Progenitor cell of endocrine pancreas (in vitro differentiated cells): Measurements from ENCODE around the gene DYNC1LI1. TPM values are rescaled to one million over a fixed set of nuclear protein-coding genes. Genes with fewer than 3 reads are reported as not detected.

Experiments used
- DNase-seq: peaks from one replicate; pipeline ENCODE4 v3.0.0; 2021; ENCODE audit warnings: low spot score; ENCODE audit not compliant: unreplicated experiment
- H3K27ac Mint-ChIP-seq: 2 replicates; pipeline ENCODE4 v1.8.0; 2021; ENCODE audit warnings: mild to moderate bottlenecking, moderate library complexity, mixed read lengths
- H3K27me3 Mint-ChIP-seq: 2 replicates; pipeline ENCODE4 v1.8.0; 2021; ENCODE audit warnings: mixed read lengths
- H3K36me3 Mint-ChIP-seq: 2 replicates; pipeline ENCODE4 v1.8.0; 2022; ENCODE audit warnings: mixed read lengths; ENCODE audit not compliant: insufficient read depth
- H3K4me1 Mint-ChIP-seq: 2 replicates; pipeline ENCODE4 v1.8.0; 2021; ENCODE audit warnings: low read depth, mixed read lengths
- H3K4me3 Mint-ChIP-seq: 2 replicates; pipeline ENCODE4 v1.8.0; 2021; ENCODE audit warnings: low read depth, mild to moderate bottlenecking, moderate library complexity, mixed read lengths
- H3K9me3 Mint-ChIP-seq: 2 replicates; pipeline ENCODE4 v1.8.0; 2021; ENCODE audit warnings: low read depth, mixed read lengths
- total RNA-seq: library from RNA; stranded (reverse); gene quantifications from 2 replicates; pipeline ENCODE4 v1.2.1, GENCODE V29; 2021
- TF ChIP-seq, protein P1 (sequence below): fragments of 200-600 bp; sonication (generic); IDR thresholded peaks from one replicate; pipeline ENCODE4 v1.5.0; 2021; ENCODE audit warnings: antibody characterized with exemption, mild to moderate bottlenecking; ENCODE audit not compliant: unreplicated experiment

Gene DYNC1LI1
- total RNA-seq, 1 donor from 2014 or later: 43.8 TPM

DNA sequence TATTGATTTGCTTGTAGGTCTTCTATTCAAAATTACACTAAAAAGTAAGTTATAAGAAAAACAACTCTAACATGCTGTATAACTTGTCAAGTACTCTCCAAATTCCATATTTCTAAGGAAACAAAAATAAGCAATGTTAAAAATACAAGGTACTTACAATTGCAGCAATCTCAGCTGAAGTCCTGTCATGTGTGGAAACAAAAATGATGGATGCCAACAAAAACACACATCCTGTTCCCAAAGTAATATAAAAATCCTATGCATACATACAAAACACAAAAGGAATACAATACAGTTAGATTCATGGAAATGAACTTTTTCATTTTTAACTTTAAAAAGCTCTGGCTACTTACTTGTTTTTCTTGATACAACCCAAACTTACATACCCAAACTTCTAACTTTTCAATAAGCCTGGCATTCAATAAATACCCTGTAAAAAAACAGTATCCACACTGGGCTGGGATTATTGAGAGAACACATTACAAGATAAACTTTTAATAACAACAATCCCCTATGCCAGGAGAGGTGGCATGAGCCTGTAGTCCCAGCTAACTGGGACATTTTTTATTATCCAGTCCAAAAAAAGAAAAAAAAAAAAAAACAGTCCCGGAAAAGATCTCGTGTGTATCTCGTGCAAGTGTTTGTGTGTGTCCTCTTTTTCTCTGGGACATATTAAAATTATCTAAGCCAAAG, 82.7 kb downstream of the DYNC1LI1 start:
- no peak for DNase-seq
- TF ChIP-seq, protein P1, sequence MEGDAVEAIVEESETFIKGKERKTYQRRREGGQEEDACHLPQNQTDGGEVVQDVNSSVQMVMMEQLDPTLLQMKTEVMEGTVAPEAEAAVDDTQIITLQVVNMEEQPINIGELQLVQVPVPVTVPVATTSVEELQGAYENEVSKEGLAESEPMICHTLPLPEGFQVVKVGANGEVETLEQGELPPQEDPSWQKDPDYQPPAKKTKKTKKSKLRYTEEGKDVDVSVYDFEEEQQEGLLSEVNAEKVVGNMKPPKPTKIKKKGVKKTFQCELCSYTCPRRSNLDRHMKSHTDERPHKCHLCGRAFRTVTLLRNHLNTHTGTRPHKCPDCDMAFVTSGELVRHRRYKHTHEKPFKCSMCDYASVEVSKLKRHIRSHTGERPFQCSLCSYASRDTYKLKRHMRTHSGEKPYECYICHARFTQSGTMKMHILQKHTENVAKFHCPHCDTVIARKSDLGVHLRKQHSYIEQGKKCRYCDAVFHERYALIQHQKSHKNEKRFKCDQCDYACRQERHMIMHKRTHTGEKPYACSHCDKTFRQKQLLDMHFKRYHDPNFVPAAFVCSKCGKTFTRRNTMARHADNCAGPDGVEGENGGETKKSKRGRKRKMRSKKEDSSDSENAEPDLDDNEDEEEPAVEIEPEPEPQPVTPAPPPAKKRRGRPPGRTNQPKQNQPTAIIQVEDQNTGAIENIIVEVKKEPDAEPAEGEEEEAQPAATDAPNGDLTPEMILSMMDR: no peak
- Mint-ChIP-seq H3K4me1 (no peaks in the 10 kb centered on the region), H3K4me3 (no peak overlapping the region), H3K27ac (no peak overlapping the region), H3K9me3 (no peaks in the 10 kb centered on the region), H3K36me3 (peaks cover 16% of the 10 kb centered on the region), H3K27me3 (no peaks in the 10 kb centered on the region)

GRCh38 chr3:32484436-32484835, 86.2 kb downstream of the DYNC1LI1 start:
- DNase-seq: no peak
- Mint-ChIP-seq H3K4me3 (no peak overlapping the region), H3K4me1 (no peaks in the 10 kb centered on the region), H3K36me3 (peaks cover 21% of the 10 kb centered on the region), H3K27me3 (no peaks in the 10 kb centered on the region), H3K27ac (no peak overlapping the region), H3K9me3 (no peaks in the 10 kb centered on the region)
- TF ChIP-seq, protein P1: no peak

GRCh38 chr3:32483772-32484171, 86.9 kb downstream of the DYNC1LI1 start:
- no peaks in the 10 kb centered on the region for H3K4me1 Mint-ChIP-seq
- H3K9me3 Mint-ChIP-seq: no peaks in the 10 kb centered on the region
- H3K4me3 Mint-ChIP-seq: no peak overlapping the region
- H3K27ac Mint-ChIP-seq: peak overlapping the region; percentile 54
- peaks cover 26% of the 10 kb centered on the region for H3K36me3 Mint-ChIP-seq
- no peaks in the 10 kb centered on the region for H3K27me3 Mint-ChIP-seq
- DNase-seq: no peak
- TF ChIP-seq, protein P1: no peak

GRCh38 chr3:32482693-32483092, 88.0 kb downstream of the DYNC1LI1 start:
- peaks cover 28% of the 10 kb centered on the region for H3K36me3 Mint-ChIP-seq

DNA sequence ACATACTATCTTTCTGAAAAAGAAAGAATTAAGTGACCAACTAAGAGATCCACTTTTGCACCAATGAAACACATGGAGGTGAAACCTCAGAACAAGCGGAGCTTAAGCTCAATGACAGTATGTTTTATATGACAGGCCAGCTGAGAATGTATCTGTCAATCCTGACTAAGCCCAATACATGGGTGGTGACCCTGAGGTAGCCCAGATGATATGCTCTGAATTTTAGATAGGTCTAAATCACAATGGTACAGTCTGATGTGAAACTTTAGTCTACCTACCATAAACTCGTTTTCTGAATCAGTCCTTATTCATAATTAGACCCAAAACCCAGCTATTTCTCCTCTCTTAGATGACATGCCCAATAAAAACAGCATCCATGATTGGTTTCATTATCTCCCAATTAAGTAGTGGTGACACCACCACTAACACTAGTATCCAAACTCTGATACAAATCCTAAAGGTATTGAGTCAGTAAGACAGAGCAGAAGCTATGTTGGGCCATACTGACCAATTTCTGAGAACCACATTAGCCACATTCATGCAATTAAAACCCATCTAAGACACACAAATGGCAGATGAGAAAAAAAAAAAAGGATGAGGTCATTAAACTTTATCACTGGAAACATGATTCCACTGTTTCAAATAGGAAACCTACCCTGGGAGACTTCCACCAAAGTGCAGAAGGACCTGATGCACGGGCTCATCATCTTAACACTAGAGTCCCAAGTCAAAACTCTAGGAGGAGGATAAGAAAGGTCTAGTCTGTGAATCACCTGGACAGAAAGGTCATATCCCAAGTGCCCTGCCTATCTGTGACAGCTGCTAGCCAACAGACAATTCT, 88.6 kb downstream of the DYNC1LI1 start:
- Mint-ChIP-seq H3K4me1 (no peaks in the 10 kb centered on the region), H3K36me3 (peaks cover 30% of the 10 kb centered on the region), H3K27me3 (no peaks in the 10 kb centered on the region), H3K27ac (no peak overlapping the region), H3K9me3 (no peaks in the 10 kb centered on the region), H3K4me3 (no peak overlapping the region)
- no peak for DNase-seq
- TF ChIP-seq, protein P1: no peak

More at GRCh38 chr3:32482693-32483092, 88.0 kb downstream of the DYNC1LI1 start:
- Mint-ChIP-seq H3K27me3 (no peaks in the 10 kb centered on the region), H3K27ac (no peak overlapping the region), H3K4me1 (no peaks in the 10 kb centered on the region), H3K9me3 (no peaks in the 10 kb centered on the region), H3K4me3 (no peak overlapping the region)
- no peak for DNase-seq
- TF ChIP-seq, protein P1: no peak
